ENCODE results near the gene ZFYVE9.
"Not testable (repeated sequence)": the region's sequence is repeated elsewhere in the genome, so short reads cannot be mapped to it uniquely, and the experiment has no call there.

ZFYVE9 gene

DNA sequence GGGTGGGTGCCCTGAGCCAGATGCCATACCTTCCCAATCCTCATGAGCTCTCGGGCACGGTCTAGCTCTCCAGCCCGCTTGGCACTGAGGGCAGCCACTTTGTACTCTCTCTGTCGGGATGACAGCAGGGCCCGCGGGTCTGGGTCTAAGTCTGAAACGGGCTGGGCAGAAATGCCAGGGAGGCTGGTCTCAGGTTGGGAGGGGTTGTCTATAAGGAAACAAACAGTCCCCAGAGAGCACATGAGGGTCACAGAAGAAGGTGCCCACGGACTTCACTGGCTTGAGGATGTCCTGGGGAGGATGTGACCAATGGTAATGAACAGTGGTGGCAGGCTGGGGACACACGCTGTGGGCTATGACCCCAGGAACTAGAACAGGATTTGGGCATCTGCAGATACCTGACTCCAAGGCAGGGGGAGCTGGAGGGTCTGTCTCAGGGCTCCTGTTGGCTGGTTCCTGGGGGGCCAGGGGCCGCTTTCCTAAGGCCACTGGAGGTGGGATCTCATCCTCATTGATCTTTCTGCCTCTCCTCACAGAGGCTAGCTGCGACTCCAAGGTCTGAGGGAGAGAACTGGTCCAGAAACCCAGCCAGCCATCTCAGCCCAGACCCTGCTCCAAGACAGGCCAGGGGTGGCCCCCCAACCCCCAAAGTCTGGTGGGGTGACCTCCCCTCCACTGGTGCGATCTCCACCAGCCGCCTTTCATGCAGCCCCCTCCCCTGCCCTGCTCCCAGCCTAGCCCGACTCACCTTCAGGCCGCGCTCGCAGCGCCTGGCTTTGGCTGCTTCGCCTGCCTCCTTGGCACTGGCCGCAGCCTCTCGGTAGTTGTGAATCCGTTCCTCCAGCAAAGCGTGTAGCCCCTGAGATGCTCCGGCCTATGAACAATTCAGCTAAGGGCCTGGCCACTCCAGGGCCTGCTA lies 218.0 kb downstream of the ZFYVE9 start:
- Histone ChIP-seq H3K4me3 (ENCODE audit: low read length) (no peak overlapping the region), H3K9ac (ENCODE audit: low read length) (no peak overlapping the region), H3K36me3 (ENCODE audit: control insufficient read depth, insufficient read depth, low read length) (peaks cover 65% of the 10 kb centered on the region), H3K4me1 (ENCODE audit: control insufficient read depth, insufficient read depth, low read length) (peaks cover 10% of the 10 kb centered on the region), H3K9me3 (ENCODE audit: control insufficient read depth, low read length) (no peaks in the 10 kb centered on the region), H3K27me3 (ENCODE audit: control insufficient read depth, insufficient read depth, low read length) (no peaks in the 10 kb centered on the region)

DNA sequence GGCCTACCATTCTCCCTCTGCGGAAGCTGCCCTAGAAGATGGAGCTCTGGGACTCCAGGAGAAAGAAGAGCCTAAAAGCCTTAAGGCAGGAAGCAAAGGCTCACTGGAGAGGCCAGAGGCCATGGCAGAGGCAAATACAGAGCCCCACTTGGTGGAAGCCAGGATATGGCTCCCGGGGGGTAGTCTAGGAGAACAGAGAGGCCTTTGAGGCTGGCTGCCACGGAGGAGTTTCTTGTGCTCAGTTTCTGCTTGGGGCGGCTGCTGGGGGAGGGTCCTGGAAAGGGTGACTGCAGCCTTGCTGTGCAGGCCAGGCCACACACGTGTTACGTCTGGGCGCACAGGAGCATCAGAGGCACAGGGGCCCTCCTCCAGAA lies 218.7 kb downstream of the ZFYVE9 start:
- H3K36me3 ChIP-seq (ENCODE audit: control insufficient read depth, insufficient read depth, low read length): peaks cover 61% of the 10 kb centered on the region
- H3K9ac ChIP-seq (ENCODE audit: low read length): no peak overlapping the region
- H3K4me1 ChIP-seq (ENCODE audit: control insufficient read depth, insufficient read depth, low read length): peaks cover 14% of the 10 kb centered on the region
- H3K4me3 ChIP-seq (ENCODE audit: low read length): no peak overlapping the region
- no peaks in the 10 kb centered on the region for H3K27me3 ChIP-seq (ENCODE audit: control insufficient read depth, insufficient read depth, low read length)
- no peaks in the 10 kb centered on the region for H3K9me3 ChIP-seq (ENCODE audit: control insufficient read depth, low read length)

DNA sequence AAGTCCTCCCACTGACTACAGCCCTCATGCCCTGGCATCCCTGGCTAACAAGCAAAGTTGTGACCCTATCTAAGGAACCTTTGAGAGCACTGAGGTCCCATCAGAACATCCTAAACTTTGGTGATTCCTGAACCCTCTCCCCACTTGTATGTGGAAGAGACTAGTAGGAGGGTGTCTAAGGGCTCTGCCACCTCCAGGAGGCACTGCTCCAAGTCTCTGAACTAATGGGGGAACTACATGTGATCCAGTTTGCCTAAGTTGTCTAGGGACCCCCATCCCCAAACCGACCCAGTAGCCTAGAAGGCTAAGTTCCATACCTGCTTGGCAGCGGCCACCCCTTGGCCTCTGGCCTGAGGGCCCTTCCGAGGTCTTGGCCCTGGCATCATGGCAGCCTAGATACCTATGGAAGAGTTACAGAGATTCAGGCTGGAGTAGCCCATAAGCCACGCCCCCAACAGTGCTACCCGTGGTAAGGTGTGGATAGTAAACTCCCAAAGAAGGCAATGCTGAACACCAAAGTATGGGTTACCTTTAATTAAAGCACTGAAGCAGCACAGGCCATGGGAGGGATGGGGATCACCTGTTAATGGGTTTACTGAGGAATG lies 222.4 kb downstream of the ZFYVE9 start:
- Histone ChIP-seq H3K36me3 (ENCODE audit: control insufficient read depth, insufficient read depth, low read length) (peaks cover 28% of the 10 kb centered on the region), H3K27me3 (ENCODE audit: control insufficient read depth, insufficient read depth, low read length) (no peaks in the 10 kb centered on the region), H3K4me3 (ENCODE audit: low read length) (no peak overlapping the region), H3K9me3 (ENCODE audit: control insufficient read depth, low read length) (no peaks in the 10 kb centered on the region), H3K4me1 (ENCODE audit: control insufficient read depth, insufficient read depth, low read length) (peaks cover 14% of the 10 kb centered on the region), H3K9ac (ENCODE audit: low read length) (no peak overlapping the region)

DNA sequence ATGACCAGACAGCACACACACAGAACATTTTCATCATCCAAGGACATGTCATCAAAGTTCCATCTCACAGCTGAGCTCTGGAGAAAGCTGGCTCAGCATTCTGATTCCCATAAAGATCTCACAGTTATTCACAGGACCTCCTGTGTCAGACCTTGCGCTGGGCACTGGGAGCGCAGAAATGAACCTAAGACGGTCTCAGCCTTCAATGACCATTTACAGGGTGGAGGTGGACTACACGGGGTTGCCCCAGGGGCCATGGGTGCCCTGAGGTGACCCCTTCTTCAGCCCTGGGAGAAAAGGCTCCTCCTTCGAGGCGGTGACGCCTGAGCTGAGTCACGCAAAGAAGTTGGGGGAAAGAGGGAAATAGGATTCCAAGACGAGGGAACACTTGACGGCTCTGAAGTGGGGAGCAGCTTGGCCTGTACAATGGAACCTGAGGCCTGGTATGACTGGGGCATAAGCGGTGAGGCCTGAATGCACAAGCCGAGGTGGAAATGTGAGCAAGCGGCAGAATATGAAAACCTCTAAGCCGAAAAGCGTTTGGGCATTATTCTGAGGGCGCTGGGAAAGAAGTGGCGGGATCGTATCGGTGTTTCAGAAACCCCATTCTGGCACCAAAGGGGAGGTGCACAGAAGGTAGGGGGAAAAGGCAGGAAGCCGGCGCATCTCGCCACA lies 223.3 kb downstream of the ZFYVE9 start:
- Histone ChIP-seq H3K4me3 (ENCODE audit: low read length) (peak overlapping the region; percentile 77), H3K9me3 (ENCODE audit: control insufficient read depth, low read length) (no peaks in the 10 kb centered on the region), H3K27me3 (ENCODE audit: control insufficient read depth, insufficient read depth, low read length) (no peaks in the 10 kb centered on the region), H3K36me3 (ENCODE audit: control insufficient read depth, insufficient read depth, low read length) (peaks cover 20% of the 10 kb centered on the region), H3K4me1 (ENCODE audit: control insufficient read depth, insufficient read depth, low read length) (peaks cover 14% of the 10 kb centered on the region), H3K9ac (ENCODE audit: low read length) (peak overlapping the region; percentile 93)

DNA sequence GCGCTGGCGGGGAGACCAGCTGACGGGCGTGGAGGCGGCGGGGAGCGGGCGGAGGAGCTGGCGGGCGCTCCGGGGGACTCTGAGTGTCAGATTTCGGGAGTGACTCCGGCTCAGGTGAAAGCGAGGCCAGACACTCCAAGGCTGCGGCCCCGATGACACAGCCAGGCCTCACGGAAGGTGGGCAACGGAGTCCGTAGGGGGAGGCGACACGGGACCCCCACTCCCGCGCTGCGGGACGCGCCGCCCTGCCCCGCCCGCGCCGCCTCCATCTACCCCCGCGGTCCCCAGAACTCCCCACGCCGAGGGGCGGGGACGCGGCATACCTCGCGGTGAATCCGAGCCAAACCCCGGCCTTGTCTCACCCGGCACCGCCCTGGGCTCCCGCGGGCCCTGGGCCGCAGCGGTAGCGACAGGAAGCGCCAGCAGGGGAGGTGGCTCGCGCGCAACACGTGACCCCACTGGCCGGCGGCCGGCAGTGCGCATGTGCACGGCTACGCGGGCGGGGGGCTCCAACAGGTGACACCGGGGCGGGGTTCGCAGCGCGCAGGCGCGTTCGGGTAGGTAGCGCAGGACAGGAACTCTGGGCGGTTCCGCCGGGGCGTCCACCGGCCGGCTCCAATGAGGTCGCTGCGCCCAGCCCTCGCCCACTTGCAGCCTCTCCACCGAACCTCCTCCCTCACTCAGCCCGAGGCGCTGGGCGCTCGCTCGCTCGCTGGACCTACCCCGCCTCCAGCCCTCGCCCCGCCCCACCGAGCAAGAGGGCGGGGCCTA lies 224.0 kb downstream of the ZFYVE9 start, which contains the start of gene CC2D1B:
Gene CC2D1B (minus strand): TSS at position 460 of the 771 bp plus-strand sequence. CDS start 1,585 bp downstream, outside the sequence.
- H3K9ac ChIP-seq (ENCODE audit: low read length): peak within 1 kb of the TSS; percentile 93

DNA sequence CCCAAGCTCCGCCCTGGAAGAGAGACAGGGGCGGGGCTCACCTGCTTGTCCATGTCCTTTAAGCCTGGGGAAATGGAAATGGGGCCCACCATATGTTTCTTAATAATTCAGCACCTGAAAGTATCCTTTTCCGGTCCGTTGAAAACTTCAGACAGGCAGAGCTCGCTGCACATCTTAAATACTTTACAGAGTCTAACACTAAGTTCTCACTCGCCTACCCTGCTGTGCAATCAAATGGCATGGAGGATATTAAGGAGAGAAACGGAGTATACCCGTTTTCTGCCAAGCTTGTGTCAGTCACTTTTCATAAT lies 224.6 kb downstream of the ZFYVE9 start:
- Histone ChIP-seq H3K9ac (ENCODE audit: low read length) (no peak overlapping the region), H3K36me3 (ENCODE audit: control insufficient read depth, insufficient read depth, low read length) (peaks cover 7% of the 10 kb centered on the region), H3K4me3 (ENCODE audit: low read length) (no peak overlapping the region), H3K27me3 (ENCODE audit: control insufficient read depth, insufficient read depth, low read length) (no peaks in the 10 kb centered on the region), H3K9me3 (ENCODE audit: control insufficient read depth, low read length) (no peaks in the 10 kb centered on the region), H3K4me1 (ENCODE audit: control insufficient read depth, insufficient read depth, low read length) (peaks cover 14% of the 10 kb centered on the region)

More for the DNA sequence above, 224.0 kb downstream of the ZFYVE9 start, which contains the start of gene CC2D1B:
- peaks cover 14% of the 10 kb centered on the region for H3K4me1 ChIP-seq (ENCODE audit: control insufficient read depth, insufficient read depth, low read length)
- H3K27me3 ChIP-seq (ENCODE audit: control insufficient read depth, insufficient read depth, low read length): no peaks in the 10 kb centered on the region
- H3K9me3 ChIP-seq (ENCODE audit: control insufficient read depth, low read length): no peaks in the 10 kb centered on the region
- H3K4me3 ChIP-seq (ENCODE audit: low read length): peak within 1 kb of the TSS; percentile 77
- peaks cover 13% of the 10 kb centered on the region for H3K36me3 ChIP-seq (ENCODE audit: control insufficient read depth, insufficient read depth, low read length)

DNA sequence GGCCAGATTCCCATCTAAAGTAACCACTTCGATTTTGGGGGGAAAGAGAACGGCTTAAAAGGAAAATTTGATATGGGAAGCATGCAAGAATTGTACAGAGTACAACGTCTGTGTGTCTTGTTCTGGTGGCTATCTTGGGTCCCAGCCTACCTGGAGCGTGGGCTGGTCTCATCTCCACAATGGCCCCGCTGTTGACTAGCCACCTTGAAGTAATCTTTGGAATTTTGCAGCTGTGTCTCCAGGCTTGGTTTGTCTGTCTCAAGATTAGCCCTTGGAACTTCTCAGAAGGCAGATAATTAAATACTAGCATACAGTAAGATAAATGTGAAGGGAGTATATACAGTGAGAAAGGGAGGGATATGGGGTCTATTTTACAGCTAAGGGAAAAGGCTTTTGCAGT lies 225.4 kb downstream of the ZFYVE9 start:
- Histone ChIP-seq H3K36me3 (ENCODE audit: control insufficient read depth, insufficient read depth, low read length) (peaks cover 4% of the 10 kb centered on the region), H3K27me3 (ENCODE audit: control insufficient read depth, insufficient read depth, low read length) (no peaks in the 10 kb centered on the region), H3K4me1 (ENCODE audit: control insufficient read depth, insufficient read depth, low read length) (peaks cover 14% of the 10 kb centered on the region), H3K9me3 (ENCODE audit: control insufficient read depth, low read length) (no peaks in the 10 kb centered on the region), H3K4me3 (ENCODE audit: low read length) (no peak overlapping the region), H3K9ac (ENCODE audit: low read length) (no peak overlapping the region)

DNA sequence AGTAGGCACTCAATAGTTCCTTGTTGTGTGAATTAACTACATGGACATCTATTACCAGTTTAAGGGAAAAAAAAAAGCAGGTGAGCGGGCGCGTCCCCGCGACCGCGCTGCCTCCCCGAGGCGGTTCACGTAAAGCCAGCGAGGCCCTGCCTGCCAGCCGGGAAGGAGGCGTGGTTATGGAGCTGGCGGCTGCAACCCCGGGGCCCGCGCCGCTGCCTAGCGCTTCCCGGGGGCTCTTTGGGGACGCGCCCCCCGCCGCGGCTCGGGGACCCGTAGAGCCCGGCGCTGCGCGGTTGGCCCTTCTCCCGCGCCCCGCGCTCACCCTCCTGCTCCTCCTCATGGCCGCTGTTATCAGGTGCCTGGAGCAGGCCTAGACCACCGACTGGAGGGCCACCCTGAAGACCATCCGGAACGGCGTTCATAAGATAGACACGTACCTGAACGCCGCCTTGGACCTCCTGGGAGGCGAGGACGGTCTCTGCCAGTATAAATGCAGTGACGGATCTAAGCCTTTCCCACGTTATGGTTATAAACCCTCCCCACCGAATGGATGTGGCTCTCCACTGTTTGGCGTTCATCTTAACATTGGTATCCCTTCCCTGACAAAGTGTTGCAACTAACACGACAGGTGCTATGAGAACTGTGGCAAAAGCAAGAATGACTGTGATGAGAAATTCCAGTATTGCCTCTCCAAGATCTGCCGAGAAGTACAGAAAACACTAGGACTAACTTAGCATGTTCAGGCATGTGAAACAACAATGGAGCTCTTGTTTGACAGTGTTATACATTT lies 226.7 kb downstream of the ZFYVE9 start:
- peak overlapping the region; percentile 56 for H3K9ac ChIP-seq (ENCODE audit: low read length)
- no peaks in the 10 kb centered on the region for H3K9me3 ChIP-seq (ENCODE audit: control insufficient read depth, low read length)
- no peaks in the 10 kb centered on the region for H3K27me3 ChIP-seq (ENCODE audit: control insufficient read depth, insufficient read depth, low read length)
- H3K36me3 ChIP-seq (ENCODE audit: control insufficient read depth, insufficient read depth, low read length): no peaks in the 10 kb centered on the region
- H3K4me3 ChIP-seq (ENCODE audit: low read length): no peak overlapping the region
- peaks cover 14% of the 10 kb centered on the region for H3K4me1 ChIP-seq (ENCODE audit: control insufficient read depth, insufficient read depth, low read length)

DNA sequence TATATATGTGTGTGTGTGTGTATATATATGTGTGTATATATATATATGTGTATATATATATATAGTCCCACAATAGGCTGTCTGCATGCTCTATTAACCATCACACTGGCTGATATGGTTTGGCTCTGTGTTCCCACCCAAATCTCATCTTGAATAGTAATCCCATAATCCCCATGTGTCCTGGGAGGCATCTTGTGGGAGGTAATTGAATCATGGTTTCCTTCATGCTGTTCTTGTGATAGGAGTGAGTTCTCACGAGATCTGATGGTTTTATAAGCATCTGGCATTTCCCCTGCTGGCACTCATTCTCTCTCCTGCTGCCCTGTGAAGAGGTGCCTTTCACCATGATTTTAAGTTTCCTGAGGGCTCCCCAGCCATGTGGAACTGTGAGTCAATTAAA lies 228.0 kb downstream of the ZFYVE9 start:
- H3K4me1 ChIP-seq (ENCODE audit: control insufficient read depth, insufficient read depth, low read length); H3K9me3 ChIP-seq (ENCODE audit: control insufficient read depth, low read length); H3K27me3 ChIP-seq (ENCODE audit: control insufficient read depth, insufficient read depth, low read length); H3K36me3 ChIP-seq (ENCODE audit: control insufficient read depth, insufficient read depth, low read length); H3K9ac ChIP-seq (ENCODE audit: low read length); H3K4me3 ChIP-seq (ENCODE audit: low read length): not testable (repeated sequence)

DNA sequence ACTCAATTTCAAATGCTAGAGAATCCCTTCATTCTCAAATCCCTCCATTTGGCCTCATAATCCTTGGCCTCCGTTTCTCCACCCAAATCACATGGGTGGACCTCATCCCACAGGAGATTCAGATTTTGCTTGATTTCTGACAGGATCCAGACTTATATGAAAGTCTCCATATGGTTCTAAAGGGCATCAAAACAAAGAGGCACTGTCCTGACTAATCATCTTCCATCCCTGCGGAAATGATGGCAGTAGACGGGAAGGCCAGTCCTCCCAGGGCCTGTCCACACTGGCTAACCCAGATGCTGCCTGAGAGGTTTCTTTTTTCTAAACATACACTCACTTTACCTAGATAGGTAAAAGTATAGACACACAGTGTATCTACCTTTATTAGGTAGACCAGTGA lies 243.5 kb downstream of the ZFYVE9 start:
- Histone ChIP-seq H3K4me3 (ENCODE audit: low read length) (no peak overlapping the region), H3K36me3 (ENCODE audit: control insufficient read depth, insufficient read depth, low read length) (no peaks in the 10 kb centered on the region), H3K9ac (ENCODE audit: low read length) (no peak overlapping the region), H3K27me3 (ENCODE audit: control insufficient read depth, insufficient read depth, low read length) (no peaks in the 10 kb centered on the region), H3K4me1 (ENCODE audit: control insufficient read depth, insufficient read depth, low read length) (no peaks in the 10 kb centered on the region), H3K9me3 (ENCODE audit: control insufficient read depth, low read length) (no peaks in the 10 kb centered on the region)

DNA sequence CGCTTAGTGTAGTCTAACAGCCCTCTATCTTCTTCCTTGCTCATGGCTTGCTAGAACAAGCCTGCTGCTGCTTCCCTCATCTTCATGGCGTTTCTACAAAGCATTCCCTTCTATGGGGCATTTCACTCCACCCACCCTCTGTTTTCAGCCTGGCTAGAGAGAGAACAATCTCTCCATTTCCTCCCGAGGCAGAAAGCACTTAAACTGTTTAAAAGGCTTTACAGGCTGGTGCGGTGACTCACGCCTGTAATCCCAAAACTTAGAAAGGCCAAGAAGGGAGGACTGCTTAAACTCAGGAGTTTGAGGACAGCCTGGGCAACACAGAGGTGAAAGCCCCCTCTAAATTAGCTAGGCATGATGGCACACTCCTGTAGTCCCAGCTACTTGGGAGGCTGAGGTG lies 244.6 kb downstream of the ZFYVE9 start:
- Histone ChIP-seq H3K4me3 (ENCODE audit: low read length) (no peak overlapping the region), H3K27me3 (ENCODE audit: control insufficient read depth, insufficient read depth, low read length) (no peaks in the 10 kb centered on the region), H3K4me1 (ENCODE audit: control insufficient read depth, insufficient read depth, low read length) (no peaks in the 10 kb centered on the region), H3K9ac (ENCODE audit: low read length) (no peak overlapping the region), H3K9me3 (ENCODE audit: control insufficient read depth, low read length) (no peaks in the 10 kb centered on the region), H3K36me3 (ENCODE audit: control insufficient read depth, insufficient read depth, low read length) (no peaks in the 10 kb centered on the region)
